Stimulated activated CD4-positive, alpha-beta T cell treated with anti-CD3 and anti-CD28 coated beads, Interleukin-4, amount 100 ng/mL, for 24 hours (primary cell): ENCODE results near the gene TGM6.

ENCODE experiments used
- DNase-seq: peaks from one replicate; pipeline ENCODE4 v3.0.0-alpha.2; 2020

The TGM6 gene

DNA sequence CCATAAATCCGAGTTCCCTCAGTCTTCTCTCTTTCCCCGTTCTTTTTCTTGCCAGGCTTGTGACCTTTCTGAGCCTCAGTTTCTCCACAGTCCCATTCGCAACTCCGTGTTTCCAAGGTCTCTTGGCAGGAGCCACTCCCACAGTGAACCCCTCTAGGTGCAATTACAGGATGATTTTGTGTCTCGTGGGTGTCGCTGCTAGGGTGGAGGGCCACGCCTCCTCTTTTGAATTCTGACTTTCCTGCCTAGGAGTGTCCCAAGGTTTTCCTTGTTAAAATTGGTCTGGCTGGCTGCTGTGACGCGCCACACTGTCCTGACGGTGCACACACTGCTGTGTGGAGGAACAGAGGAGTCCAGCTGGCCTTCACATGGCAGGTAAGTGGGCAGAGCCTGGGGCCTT lies at the start of gene TGM6:
TGM6 (plus strand) TSS at position 301 of the 400 bp plus-strand sequence; CDS start at position 369, 68 bp downstream.
- no peak for DNase-seq

DNA sequence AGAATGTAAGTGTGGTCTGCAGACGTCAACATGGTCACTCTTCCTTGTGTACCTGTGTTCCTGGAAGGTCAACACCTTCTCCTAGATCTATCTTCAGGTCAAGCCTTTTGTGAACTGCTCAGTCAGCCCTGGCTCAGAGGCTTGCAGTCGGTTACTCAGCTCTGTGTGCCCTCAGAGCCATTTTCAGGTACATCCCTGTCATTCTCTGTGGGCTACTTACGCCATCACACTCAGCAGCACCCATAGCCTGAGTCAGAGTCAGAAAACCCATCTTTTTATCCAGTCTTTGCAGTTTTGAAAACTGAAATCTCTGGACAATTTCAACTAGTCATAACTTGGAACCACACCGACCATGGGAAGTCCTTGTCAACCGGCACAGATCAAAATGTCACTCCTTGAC lies 49.6 kb upstream of the TGM6 start:
- no peak for DNase-seq

- DNase-seq, result no peak
These were observed 48.7 kb upstream of the TGM6 start for GRCh38 chr20:2331901-2332565.

DNA sequence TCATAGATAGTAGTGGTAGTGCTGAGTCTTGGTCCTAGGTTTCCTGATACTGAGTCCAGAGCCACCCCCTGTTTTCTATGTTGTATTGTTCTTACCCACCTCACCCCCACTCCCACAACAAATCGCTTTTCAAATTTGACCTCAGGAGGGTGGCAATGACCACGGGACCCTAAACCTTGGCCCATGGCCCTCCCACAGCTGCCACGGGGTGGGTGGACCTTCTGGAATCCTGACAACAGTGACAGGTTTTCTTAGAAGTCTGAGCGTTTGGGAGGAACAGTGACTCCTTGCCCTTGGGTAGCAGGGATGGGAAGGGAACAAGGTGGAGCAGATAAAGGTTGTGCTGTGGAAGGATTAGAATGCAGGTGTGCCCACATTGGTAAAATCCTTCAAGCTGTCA lies 48.0 kb upstream of the TGM6 start:
- no peak for DNase-seq

DNA sequence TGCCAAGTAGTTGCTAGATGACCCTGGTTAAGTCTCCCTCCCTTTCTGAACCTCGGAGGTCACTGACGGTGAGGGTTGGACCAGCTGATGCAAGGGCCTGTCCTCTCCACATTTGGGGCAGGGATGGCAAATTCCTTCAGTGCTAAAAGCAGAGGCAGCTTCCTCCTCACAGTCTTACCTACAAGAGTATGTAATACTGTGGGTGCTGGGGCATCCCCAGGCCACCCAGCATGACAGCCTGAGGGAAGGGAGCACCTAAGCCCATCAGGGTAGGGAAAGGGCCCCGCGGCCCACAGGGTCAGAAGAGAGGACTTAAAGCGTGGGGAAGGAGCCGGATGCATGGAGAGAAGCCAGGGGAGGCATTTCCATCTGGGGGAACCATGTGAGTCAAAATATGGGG lies 46.9 kb upstream of the TGM6 start:
- DNase-seq, result no peak

DNA sequence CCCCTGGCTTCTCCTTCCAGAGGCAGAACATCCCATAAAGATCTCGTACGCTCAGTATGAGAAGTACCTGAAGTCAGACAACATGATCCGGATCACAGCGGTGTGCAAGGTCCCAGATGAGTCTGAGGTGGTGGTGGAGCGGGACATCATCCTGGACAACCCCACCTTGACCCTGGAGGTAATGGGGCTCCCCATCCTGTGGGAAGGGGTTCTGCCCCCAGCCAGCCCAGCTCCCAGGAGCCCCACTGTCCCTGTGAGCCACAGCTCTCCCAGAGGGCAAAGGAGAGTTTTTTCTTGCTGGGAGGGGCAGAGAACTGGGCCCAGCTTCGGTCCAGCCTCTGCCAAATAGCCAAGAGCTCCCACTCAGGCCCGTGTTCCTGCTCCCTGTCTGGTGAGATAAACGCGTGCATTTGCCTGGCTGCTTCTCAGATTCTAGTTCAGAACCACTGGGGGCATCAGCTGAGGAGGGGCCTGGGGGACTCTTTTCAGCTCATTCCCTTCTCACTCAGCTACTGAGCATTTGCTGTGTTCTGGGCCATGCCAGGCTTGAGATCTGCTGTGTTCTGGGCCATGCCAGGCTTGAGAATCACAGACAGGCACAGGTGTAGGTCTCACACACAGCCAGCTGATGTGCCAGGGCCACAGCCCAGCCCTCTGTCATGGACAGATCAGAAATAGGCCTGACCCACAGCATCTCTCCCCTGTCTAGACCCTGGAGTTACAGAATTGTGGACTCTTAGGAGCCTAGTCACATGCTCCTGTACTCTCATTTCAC lies 45.4 kb upstream of the TGM6 start:
- no peak for DNase-seq

DNA sequence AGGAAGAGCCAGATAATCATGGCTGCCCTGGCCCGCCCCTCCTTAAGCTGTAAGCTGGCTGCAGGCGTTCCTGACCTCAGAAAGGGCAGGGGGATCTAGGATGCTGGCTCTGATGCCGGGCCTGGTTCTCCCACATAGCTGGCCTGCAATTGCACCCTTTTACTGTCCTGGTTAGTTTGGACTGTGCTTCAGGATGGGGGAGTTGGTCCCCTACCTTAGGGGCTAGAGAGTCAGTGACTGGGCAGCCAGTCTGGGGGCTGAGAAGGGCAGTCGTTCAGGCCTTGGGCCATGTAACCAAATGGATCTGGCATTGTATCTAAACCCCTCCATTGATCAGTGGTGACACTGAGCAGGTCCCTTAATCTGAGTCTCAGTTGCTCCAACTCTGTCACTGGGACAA lies 44.2 kb upstream of the TGM6 start:
- no peak for DNase-seq

- DNase-seq, result no peak
These were observed 43.6 kb upstream of the TGM6 start for GRCh38 chr20:2337142-2337541.

- DNase-seq, result no peak
These were observed 42.2 kb upstream of the TGM6 start for GRCh38 chr20:2338411-2339066.

DNA sequence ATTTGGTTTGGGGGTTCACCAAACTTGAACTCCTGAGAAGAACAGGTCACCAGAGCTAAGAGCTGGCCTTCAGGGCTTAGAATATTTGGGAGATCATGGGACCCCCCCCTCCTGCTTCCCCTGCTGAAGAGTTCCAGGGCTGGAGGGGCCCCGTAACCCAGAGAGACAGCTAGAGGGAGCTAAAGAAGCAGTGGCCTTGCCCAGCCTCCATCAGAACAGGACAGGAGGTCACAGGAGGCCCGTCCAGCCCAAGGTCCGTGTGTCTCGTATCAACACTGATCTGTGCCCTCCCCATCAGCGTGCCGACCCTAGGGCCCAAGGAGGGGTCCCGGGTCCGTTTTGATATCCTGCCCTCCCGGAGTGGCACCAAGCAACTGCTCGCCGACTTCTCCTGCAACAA lies 40.6 kb upstream of the TGM6 start:
- DNase-seq, result no peak

GRCh38 chr20:2340823-2341222 lies 39.9 kb upstream of the TGM6 start:
- DNase-seq, result no peak

GRCh38 chr20:2341336-2341735 lies 39.4 kb upstream of the TGM6 start:
- DNase-seq, result no peak

DNA sequence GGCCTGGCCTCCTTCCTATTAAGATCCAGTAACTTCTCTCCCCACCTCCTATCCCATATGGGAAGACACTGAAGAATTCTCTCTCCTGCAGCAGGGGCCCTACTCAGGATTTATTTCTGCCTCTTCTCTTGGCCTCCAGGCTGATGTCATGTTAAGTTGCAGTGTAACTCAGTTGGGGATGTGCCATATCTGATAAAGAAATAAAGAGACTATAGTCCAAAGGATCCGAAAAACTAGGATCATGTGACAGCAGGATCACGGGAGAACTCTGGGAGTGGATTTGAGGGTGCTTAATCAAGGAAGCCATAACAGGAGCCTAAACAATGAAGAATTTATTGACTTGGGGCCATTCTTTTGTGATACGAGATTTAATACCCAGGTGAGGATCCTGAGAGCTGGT lies 38.5 kb upstream of the TGM6 start:
- no peak for DNase-seq

DNA sequence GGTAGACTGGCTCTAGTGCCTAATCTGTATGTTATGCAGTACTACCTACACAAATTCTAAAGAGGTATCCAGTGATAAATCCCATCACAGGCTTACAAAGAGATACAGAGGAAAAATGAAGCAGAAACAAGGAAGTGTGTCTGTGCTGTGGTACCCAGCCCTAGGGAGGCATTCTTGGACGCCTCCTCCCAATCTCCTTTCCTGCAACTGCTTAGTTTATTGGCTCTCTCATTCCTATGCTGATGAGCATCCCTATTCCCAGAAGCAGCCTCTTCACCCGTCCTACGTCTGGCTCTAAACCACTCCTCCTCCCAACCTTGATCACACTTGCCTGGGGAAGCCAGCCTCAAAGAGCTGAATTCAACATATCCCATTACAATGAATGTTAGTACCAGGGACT lies 34.5 kb upstream of the TGM6 start:
- no peak for DNase-seq

- no peak for DNase-seq
These were observed 32.4 kb upstream of the TGM6 start for GRCh38 chr20:2348336-2348735.

DNA sequence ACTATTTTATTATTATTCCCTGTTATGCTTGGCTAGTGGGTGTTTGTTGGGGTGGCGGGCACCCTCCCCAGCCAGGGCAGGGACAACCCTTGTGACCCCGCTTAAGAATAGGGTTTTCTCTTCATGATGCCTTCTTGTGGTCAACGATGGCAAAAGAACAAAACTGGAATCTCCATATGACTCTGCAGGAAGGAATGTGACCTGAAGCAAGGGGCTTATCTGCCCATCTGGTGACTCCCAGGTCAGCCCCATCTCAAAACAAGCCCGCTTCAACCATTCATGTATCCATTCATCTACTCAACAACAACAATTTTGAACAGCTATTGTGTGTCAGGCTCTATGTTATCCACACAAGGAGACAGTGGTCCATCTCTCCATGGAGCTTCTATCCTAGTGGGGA lies 30.9 kb upstream of the TGM6 start:
- no peak for DNase-seq

GRCh38 chr20:2350606-2351005 lies 30.1 kb upstream of the TGM6 start:
- DNase-seq, result no peak

- DNase-seq, result no peak
These were observed 27.5 kb upstream of the TGM6 start for GRCh38 chr20:2353231-2353630.

- no peak for DNase-seq
These were observed 23.6 kb upstream of the TGM6 start for GRCh38 chr20:2357114-2357513.

DNA sequence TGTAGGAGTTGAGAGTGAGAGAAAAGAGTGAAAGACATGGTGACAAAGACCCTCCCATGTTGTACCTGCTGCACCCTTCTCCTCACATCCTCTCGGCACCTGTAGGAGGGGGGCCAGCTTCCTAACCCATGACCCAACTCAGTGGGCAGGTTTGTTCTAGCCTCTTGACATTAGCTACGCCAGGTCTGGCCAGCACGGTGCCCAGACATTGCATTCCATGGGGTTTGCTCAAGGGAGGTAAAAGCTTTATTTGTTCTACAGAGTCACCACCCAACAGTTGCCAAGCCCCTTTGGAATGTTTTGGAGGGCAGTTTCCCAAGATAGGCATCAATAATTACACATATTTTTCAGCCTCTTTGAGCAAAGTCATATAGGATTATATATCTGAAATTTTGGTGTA lies 22.7 kb upstream of the TGM6 start:
- no peak for DNase-seq

GRCh38 chr20:2361035-2361593 lies 19.6 kb upstream of the TGM6 start:
- DNase-seq, result no peak

DNA sequence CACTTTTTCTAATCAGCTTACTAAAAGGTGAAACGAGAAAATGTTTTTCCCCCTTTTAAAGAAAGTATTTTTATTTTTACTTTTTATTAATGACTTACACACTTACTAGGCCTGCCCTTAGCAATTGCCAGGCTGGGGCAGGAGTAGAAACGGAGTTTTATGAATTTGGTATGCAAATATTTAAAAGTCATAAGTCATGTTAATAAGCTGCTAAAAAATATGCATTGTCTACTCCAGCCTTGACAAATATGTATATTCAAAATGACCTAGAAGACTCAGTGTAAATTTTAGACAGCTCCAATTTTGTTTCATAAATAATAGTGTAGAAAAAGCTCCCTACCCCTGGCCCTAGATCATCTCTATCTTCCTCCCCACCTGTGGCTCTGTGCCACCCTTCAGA lies 17.5 kb upstream of the TGM6 start:
- no peak for DNase-seq

DNA sequence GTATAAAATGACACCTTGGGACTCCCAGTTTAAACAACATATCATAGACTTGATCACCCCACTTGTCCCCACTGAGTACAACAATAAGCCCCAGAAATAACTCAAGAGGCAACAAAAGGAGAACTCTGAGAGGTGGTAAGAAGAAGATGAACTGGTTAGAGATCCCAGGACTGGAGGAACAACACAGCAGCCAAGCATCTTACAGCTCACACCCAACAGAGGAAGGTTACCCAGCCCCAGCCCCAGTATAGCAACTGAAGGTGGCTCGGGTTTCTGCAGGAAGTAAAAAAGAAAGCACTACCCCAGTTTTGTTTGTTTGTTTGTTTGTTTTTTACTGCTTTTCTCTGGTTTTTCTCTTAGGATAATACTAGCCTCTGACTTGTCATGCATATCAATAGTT lies 17.1 kb upstream of the TGM6 start:
- DNase-seq, result no peak

DNA sequence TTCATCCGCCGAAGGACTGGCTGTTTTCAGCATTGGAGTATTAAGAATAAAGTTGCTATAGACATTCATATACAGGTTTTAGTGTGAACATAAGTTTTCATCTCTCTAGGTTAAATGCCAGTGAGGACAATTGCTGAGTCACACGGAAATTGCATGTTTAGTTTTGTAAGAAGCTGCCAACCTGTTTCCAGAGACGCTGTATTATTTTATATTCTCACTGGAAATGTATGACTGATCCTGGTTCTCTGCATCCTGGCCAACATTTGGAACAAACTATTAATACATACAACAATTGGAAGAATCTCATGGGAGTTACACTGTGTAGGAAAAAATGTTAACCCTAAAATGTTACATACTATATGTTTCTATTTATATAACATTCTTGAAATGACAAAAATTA lies 16.7 kb upstream of the TGM6 start:
- DNase-seq, result no peak
